ENCODE measurements around the gene FNDC3A.

DNA sequence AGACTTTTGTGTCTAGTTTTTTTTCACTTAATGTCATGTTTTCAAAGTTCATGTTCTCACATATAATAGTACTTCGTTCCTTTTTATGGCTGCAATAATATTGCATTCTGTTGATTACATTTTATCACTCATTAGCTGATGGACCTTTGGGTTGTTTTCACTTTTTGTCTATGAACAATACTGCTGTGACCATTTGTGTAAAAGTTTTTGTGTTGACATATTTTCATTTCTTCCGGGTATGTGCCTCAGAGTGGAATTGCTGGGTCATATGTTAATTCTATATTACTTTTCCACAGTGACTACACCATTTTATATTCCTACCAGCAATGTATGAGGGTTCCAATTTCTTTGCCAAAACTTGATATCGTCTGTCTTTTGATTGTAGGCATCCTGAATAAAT lies 158.6 kb downstream of the FNDC3A start:
- no peak for TF ChIP-seq POLR2A (IDR thresholded peaks at IDR 0.05; ENCODE audit: low read depth, low read length)
- no peak for TF ChIP-seq POLR2AphosphoS5 (IDR thresholded peaks at IDR 0.05; ENCODE audit: low read depth, low read length)
- TF ChIP-seq TAF1 (IDR thresholded peaks at IDR 0.05; ENCODE audit: low read depth, low read length) = no peak
- no peak for TF ChIP-seq SPI1 (IDR thresholded peaks at IDR 0.05; ENCODE audit: low read depth, low read length)
- TF ChIP-seq POU2F2 (IDR thresholded peaks at IDR 0.05; ENCODE audit: low read depth, low read length) = no peak
